Loucy (cell line): ENCODE data around the gene SLC15A3.

Experiments
- EZH2phosphoT487 ChIP-seq: fragments of 200-600 bp; IDR thresholded peaks from 2 replicates; pipeline ENCODE4 v1.6.1; 2018; ENCODE audit warnings: antibody characterized with exemption, mild to moderate bottlenecking, moderate library complexity, borderline replicate concordance
- TF ChIP-seq, protein P1 (sequence below): fragments of 200-600 bp; sonication (generic); conservative IDR thresholded peaks from 2 replicates; pipeline ENCODE4 v1.5.1; 2014; ENCODE audit warnings: mild to moderate bottlenecking, antibody characterized with exemption, low read length

DNA sequence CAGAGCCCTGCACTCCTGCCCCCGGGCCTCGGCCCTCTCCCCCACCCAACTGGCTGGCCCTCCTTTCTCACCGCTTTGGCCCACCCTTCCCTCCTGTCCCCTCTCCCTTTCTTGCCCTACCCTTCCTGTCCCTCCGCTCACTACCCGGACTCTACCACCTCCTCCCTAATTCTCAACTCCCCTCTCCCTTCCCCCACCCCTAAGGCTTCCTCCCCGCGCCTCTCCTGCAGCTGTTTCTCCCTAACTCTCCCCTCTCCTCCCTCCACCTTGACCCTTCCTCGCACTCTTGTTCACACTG lies 421 bp downstream of the SLC15A3 start:
- TF ChIP-seq, protein P1, sequence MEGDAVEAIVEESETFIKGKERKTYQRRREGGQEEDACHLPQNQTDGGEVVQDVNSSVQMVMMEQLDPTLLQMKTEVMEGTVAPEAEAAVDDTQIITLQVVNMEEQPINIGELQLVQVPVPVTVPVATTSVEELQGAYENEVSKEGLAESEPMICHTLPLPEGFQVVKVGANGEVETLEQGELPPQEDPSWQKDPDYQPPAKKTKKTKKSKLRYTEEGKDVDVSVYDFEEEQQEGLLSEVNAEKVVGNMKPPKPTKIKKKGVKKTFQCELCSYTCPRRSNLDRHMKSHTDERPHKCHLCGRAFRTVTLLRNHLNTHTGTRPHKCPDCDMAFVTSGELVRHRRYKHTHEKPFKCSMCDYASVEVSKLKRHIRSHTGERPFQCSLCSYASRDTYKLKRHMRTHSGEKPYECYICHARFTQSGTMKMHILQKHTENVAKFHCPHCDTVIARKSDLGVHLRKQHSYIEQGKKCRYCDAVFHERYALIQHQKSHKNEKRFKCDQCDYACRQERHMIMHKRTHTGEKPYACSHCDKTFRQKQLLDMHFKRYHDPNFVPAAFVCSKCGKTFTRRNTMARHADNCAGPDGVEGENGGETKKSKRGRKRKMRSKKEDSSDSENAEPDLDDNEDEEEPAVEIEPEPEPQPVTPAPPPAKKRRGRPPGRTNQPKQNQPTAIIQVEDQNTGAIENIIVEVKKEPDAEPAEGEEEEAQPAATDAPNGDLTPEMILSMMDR = no peak
- no peak for TF ChIP-seq EZH2phosphoT487
